ENCODE results near the gene INTS4.
A peak's percentile ranks its signal among the peaks of the same experiment; 100 is the strongest.
"Not testable (repeated sequence)": the region's sequence is repeated elsewhere in the genome, so short reads cannot be mapped to it uniquely, and the experiment has no call there.

Gene INTS4

DNA sequence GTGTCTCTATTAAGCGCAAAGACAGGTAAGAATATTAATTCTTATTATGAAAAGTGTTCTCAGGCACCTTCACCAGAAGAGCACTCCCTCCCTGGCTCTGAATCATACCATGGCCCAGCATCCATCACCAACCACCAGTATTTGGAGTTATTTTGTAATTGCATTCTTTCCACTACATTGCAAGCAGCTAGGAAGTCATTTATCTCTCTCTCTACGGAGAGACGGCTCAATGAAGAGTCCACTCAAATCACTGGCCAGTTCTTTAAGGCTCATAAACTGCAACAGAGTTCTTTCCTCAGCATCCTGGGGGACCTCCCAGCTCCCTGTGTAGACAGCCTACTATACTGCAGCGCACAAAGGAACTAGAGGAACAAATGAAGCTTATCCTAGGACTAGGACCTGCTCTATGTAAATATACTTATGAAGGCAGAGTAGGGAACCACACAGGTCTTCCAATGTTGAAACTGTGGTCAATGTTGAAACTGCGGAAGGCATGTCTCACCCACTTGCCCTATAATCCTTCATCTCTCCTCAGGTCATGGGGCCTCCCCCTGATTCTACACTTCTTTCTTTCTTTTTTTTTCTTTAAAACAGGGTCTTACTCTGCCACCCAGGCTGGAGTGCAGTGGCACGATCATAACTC lies 110.2 kb downstream of the INTS4 start:
- no peak for DNase-seq (ENCODE audit: low read depth, low spot score)
- no peak overlapping the region for H3K27ac ChIP-seq

- DNase-seq (ENCODE audit: low read depth, low spot score): no peak
These were observed 110.7 kb downstream of the INTS4 start for GRCh38 chr11:77883775-77884174.

GRCh38 chr11:77882396-77882795 lies 112.1 kb downstream of the INTS4 start:
- no peak overlapping the region for H3K27ac ChIP-seq
- no peak for DNase-seq (ENCODE audit: low read depth, low spot score)

More at GRCh38 chr11:77883775-77884174, 110.7 kb downstream of the INTS4 start:
- H3K27ac ChIP-seq: no peak overlapping the region

DNA sequence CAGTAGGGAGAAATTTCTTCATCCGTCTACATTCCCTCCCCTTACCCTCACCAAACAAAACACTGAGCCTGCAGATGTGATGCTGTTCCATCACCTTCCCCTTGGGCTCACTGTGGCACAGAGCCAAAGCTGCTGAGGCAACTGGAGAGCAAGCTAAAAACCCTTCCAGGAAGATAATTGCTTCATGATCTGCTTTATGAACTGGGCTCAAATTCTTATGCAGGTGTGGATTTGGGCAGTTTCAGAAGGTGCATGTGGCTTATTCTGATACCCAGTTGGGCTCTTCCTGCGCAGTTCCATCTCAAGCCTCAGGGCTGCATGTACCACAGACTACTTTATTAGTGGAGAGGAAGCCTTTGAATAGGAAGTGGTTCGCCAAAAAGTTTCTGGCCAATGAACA lies 115.2 kb downstream of the INTS4 start:
- DNase-seq (ENCODE audit: low read depth, low spot score): no peak
- no peak overlapping the region for H3K27ac ChIP-seq

DNA sequence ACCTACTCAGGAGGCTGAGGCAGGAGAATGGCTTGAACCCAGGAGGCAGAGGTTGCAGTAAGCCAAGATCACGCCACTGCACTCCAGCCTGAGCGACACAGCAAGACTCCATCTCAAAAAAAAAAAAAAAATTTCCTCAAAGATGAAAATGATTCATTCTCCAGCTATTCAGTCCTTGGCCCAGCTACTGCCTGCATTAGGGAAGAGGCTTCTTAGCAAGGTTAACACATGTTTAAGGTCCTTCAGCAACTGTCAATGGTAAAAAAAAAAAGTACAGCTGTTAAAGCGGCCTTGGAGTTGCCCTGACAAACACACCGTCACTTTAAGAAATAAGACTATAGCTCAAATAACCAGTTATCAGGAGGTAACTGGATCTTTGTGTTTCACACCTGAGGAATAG lies 116.2 kb downstream of the INTS4 start:
- H3K27ac ChIP-seq; DNase-seq (ENCODE audit: low read depth, low spot score): not testable (repeated sequence)

- no peak overlapping the region for H3K27ac ChIP-seq
- DNase-seq (ENCODE audit: low read depth, low spot score): no peak
These were observed 118.4 kb downstream of the INTS4 start for GRCh38 chr11:77876045-77876444.

- no peak for DNase-seq (ENCODE audit: low read depth, low spot score)
- H3K27ac ChIP-seq: no peak overlapping the region
These were observed 120.3 kb downstream of the INTS4 start for GRCh38 chr11:77874206-77874605.

- no peak overlapping the region for H3K27ac ChIP-seq
- DNase-seq (ENCODE audit: low read depth, low spot score): no peak
These were observed 121.1 kb downstream of the INTS4 start for GRCh38 chr11:77873345-77873744.

DNA sequence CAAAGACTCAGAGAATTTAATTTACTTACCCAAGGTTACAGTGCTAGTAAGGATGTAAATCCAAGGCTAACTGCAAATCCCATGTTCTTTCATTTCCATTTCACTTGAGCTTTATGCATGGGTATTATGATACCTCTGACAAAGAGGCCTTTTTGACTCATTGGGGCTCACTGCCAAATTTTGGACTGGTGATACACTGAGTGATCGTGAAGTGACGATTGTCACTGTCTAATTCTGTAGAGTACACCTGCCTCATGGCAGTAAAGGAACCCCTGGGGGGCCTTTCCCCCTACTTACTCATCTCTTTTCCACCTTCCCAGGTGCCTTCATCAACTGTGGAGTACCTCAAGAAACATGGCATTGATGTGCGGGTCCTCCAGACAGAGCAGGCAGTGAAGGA lies 122.6 kb downstream of the INTS4 start:
- no peak overlapping the region for H3K27ac ChIP-seq
- DNase-seq (ENCODE audit: low read depth, low spot score): no peak

DNA sequence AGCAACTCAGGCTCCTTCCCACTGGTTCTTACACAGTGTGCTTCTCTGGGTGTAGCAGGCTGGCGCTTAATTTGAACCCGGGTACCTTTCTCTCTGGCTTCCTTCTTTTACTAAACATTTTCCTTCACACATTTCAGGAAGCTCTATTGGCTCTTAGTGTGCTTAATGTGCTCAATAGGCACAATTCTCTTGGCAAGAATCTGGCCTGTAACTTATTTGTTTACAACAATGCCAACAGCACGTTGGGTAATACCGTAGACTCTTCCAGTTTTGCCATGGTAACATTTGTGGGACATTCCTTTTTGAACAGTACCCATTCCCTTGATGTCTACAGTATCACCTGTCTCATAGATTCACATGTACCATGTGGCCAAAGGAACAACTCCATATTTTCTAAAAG lies 125.7 kb downstream of the INTS4 start:
- no peak overlapping the region for H3K27ac ChIP-seq
- DNase-seq (ENCODE audit: low read depth, low spot score): no peak

GRCh38 chr11:77866336-77866735 lies 128.1 kb downstream of the INTS4 start:
- H3K27ac ChIP-seq: no peak overlapping the region
- no peak for DNase-seq (ENCODE audit: low read depth, low spot score)

- DNase-seq (ENCODE audit: low read depth, low spot score): no peak
- H3K27ac ChIP-seq: no peak overlapping the region
These were observed 128.7 kb downstream of the INTS4 start for GRCh38 chr11:77865805-77866204.

DNA sequence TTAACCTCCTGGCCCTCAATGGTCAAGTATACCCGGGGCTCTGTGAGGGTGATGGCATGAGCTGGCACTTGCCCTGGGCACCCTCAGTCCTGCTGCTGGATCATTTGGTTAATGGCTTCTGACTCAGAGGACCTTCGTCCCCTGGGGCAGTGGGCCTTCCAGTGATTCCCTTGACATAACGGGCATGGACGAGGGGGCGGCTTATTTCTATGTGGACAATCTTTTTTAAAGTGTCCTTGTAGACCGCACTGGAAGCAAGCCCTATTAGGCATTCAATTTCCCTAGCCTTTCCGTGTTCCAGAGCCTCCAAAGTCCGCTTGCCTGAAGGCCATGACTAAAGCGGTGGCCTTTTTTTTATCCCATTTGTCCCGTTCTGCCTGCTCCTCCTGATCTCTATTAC lies 133.0 kb downstream of the INTS4 start:
- not testable (repeated sequence) for DNase-seq (ENCODE audit: low read depth, low spot score)

GRCh38 chr11:77857906-77858457 lies 136.5 kb downstream of the INTS4 start:
- H3K27ac ChIP-seq; DNase-seq (ENCODE audit: low read depth, low spot score): not testable (repeated sequence)

More for the DNA sequence above, 133.0 kb downstream of the INTS4 start:
- not testable (repeated sequence) for H3K27ac ChIP-seq

GRCh38 chr11:77854838-77855237 lies 139.6 kb downstream of the INTS4 start:
- DNase-seq (ENCODE audit: low read depth, low spot score): no peak
- no peak overlapping the region for H3K27ac ChIP-seq

GRCh38 chr11:77851503-77851902 lies 143.0 kb downstream of the INTS4 start:
- DNase-seq (ENCODE audit: low read depth, low spot score): no peak
- H3K27ac ChIP-seq: peak overlapping the region; percentile 9

GRCh38 chr11:77843700-77844099 lies 150.8 kb downstream of the INTS4 start:
- H3K27ac ChIP-seq; DNase-seq (ENCODE audit: low read depth, low spot score): not testable (repeated sequence)

GRCh38 chr11:77842441-77843121 lies 151.9 kb downstream of the INTS4 start:
- no peak overlapping the region for H3K27ac ChIP-seq
- DNase-seq (ENCODE audit: low read depth, low spot score): no peak

DNA sequence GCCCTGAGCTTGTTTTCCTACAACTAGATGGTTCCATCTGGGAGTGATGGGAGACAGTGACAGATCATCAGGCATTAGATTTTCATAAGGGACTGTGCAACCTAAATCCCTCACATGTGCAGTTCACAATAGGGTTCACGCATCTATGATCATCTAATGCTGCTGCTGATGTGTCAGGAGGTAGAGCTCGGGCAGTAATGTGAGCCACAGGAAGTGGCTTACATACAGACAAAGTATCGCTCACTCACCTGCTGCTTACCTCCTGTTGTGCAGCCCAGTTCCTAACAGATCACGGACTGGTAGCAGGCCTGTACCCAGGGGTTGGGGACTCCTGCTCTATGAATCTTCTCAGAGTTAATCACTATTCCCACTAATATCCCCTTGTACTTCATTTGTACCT lies 161.2 kb downstream of the INTS4 start:
- no peak for DNase-seq (ENCODE audit: low read depth, low spot score)
- H3K27ac ChIP-seq: no peak overlapping the region

DNA sequence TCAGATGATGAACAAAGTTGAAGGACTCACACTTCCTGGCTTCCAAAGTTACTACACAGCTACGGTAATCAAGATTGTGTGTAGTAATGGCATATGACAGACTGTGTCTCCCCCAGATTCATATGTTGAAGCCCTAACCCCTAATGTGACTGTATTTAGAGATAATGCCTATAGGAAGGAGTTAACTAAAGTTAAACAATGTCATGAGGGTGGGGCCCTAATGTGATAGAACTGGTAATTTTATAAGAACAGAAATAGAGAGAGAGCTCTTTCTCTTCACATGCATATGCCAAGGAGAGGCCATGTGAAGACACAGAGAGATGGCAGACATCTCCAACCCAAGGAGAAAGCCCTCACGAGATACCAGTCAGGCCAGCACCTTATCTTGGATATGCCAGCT lies 165.5 kb downstream of the INTS4 start:
- H3K27ac ChIP-seq: no peak overlapping the region
- no peak for DNase-seq (ENCODE audit: low read depth, low spot score)
